ENCODE measurements around the gene ERP27.

DNA sequence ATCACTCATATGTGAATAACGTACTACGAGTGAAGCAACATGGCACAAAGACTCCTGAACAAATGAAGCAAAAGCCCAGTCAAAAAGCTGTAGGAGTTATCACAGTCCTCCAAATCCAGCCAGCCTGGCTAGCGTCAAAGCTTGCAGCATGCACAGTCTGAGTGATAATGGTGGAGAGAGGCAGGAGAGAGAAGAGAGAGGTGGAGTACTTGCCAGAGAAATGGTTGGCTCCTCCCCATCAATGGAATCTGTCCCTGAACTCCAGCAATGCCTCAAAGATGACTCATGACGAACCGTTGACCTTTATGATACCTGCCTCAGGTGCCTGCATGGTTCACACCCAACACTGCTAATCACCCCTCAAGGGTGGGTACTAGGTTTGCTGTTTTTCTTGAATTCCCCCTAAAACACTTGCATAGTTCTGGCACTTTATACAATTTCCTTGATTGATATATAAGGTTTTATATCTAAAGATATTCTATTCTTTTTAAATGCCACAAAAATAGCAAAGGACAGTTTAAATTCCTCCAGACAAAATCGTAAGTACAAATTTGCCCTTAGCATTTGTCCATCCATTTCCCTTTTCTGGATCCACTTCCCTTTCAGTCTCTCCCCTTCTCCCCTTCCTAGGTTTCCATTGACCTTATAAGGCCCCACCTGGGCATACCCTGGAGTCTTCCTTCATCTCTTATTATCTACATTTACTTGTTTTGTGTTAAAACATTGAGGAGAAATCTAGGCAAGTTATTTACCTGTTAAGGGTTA, 12.8 kb upstream of the ERP27 start:
- TF ChIP-seq NFIC (IDR thresholded peaks at IDR 0.05): no peak
- TF ChIP-seq EP300 (IDR thresholded peaks at IDR 0.05; ENCODE audit: borderline replicate concordance): no peak; the same call in 1 of the 2 replicates
- TF ChIP-seq EGR1 (IDR thresholded peaks at IDR 0.05): no peak
- TF ChIP-seq, protein P1, sequence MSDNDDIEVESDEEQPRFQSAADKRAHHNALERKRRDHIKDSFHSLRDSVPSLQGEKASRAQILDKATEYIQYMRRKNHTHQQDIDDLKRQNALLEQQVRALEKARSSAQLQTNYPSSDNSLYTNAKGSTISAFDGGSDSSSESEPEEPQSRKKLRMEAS (IDR thresholded peaks at IDR 0.05): peak; percentile 94
- TF ChIP-seq, protein P2, sequence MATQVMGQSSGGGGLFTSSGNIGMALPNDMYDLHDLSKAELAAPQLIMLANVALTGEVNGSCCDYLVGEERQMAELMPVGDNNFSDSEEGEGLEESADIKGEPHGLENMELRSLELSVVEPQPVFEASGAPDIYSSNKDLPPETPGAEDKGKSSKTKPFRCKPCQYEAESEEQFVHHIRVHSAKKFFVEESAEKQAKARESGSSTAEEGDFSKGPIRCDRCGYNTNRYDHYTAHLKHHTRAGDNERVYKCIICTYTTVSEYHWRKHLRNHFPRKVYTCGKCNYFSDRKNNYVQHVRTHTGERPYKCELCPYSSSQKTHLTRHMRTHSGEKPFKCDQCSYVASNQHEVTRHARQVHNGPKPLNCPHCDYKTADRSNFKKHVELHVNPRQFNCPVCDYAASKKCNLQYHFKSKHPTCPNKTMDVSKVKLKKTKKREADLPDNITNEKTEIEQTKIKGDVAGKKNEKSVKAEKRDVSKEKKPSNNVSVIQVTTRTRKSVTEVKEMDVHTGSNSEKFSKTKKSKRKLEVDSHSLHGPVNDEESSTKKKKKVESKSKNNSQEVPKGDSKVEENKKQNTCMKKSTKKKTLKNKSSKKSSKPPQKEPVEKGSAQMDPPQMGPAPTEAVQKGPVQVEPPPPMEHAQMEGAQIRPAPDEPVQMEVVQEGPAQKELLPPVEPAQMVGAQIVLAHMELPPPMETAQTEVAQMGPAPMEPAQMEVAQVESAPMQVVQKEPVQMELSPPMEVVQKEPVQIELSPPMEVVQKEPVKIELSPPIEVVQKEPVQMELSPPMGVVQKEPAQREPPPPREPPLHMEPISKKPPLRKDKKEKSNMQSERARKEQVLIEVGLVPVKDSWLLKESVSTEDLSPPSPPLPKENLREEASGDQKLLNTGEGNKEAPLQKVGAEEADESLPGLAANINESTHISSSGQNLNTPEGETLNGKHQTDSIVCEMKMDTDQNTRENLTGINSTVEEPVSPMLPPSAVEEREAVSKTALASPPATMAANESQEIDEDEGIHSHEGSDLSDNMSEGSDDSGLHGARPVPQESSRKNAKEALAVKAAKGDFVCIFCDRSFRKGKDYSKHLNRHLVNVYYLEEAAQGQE (IDR thresholded peaks at IDR 0.05; ENCODE audit: low read depth): no peak
- no peak for TF ChIP-seq RAD21 (IDR thresholded peaks at IDR 0.05; ENCODE audit: low read depth)

Data from Ishikawa (cell line).